Gastrocnemius medialis (tissue), 4 donors: ENCODE results near the gene ZNF227. TPM values are rescaled to one million over a fixed set of nuclear protein-coding genes. Genes with fewer than 3 reads are reported as not detected.

Experiments
- ATAC-seq, 2 donors: fragments of 150-250 bp; one replicate each; pipeline ENCODE4 v1.9.1; 2016
- DNase-seq, 2 donors: peaks; one replicate each; pipeline ENCODE4 v3.0.0-alpha.2; 2019
- H3K27ac ChIP-seq, 4 donors: fragments of 200-600 bp; sonication (generic); 1 replicate in 1 of 4; 2 replicates in 3 of 4; pipeline ENCODE4 v1.5.1; 2016 to 2018; ENCODE audit warnings: mild to moderate bottlenecking in 2 of 4, moderate library complexity in 1 of 4
- H3K27me3 ChIP-seq, 3 donors: fragments of 200-600 bp; sonication (generic) in 2 of 3; 1 replicate in 1 of 3; 2 replicates in 2 of 3; pipeline versions ENCODE4 v1.5.1 to v1.6.0; 2016 to 2019; ENCODE audit warnings: mild to moderate bottlenecking in 1 of 3, moderate library complexity in 1 of 3
- H3K36me3 ChIP-seq, 2 donors: fragments of 200-600 bp; sonication (generic) in 1 of 2; one replicate each; pipeline ENCODE4 v1.5.1; 2017 to 2018
- H3K4me1 ChIP-seq, 2 donors: fragments of 200-600 bp; sonication (generic) in 1 of 2; one replicate each; pipeline ENCODE4 v1.5.1; 2016 to 2017; ENCODE audit warnings: mild to moderate bottlenecking in 2 of 2
- H3K4me3 ChIP-seq, 4 donors: fragments of 200-600 bp; sonication (generic) in 3 of 4; 1 replicate in 1 of 4; 2 replicates in 3 of 4; pipeline ENCODE4 v1.5.1; 2016 to 2019; ENCODE audit warnings: mild to moderate bottlenecking in 2 of 4
- H3K9me3 ChIP-seq, 3 donors: fragments of 200-600 bp; sonication (generic) in 2 of 3; 1 replicate in 1 of 3; 2 replicates in 2 of 3; pipeline ENCODE4 v1.5.1; 2016 to 2019
- POLR2A ChIP-seq, 2 donors: fragments of 450-650 bp; IDR thresholded peaks; one replicate each; pipeline ENCODE4 v1.6.1; 2017; ENCODE audit warnings: antibody characterized with exemption in 2 of 2, mild to moderate bottlenecking in 2 of 2, moderate library complexity in 2 of 2
- in situ Hi-C, 4 donors: fragments of 200-750 bp; cut with MboI; loops; one replicate each; pipeline versions ENCODE4 v1.15.0 to v1.8.0; 2017; ENCODE audit warnings: low sequenced_read_pairs in 4 of 4
- intact Hi-C: fragments of 100-400 bp; cut with DNase I; formaldehyde crosslinking; loops from one replicate; pipeline ENCODE4 v1.15.1; 2023; ENCODE audit warnings: low total_unique reads
- total RNA-seq, 4 donors: library from RNA; depleted of rRNA; stranded (reverse); fragments of >200 nt; gene quantifications; one replicate each; pipeline versions ENCODE4 v1.1.0 to v1.2.3, GENCODE V29; 2016
- TF ChIP-seq, protein P1 (sequence below), 5 experiments: fragments of 450-650 bp in 3 of 5; fragments of 200-600 bp in 2 of 5; sonication (generic) in 2 of 5; IDR thresholded peaks in 4 of 5; conservative IDR thresholded peaks in 1 of 5; 1 replicate in 4 of 5; 2 replicates in 1 of 5; pipeline ENCODE4 v1.5.1; 2016 to 2019; ENCODE audit warnings: antibody characterized with exemption in 5 of 5, mild to moderate bottlenecking in 3 of 5, moderate library complexity in 3 of 5

The ZNF227 gene
- total RNA-seq, 4 donors from 2014 or later = 6.8 to 17.7 (median 8.3) TPM

DNA sequence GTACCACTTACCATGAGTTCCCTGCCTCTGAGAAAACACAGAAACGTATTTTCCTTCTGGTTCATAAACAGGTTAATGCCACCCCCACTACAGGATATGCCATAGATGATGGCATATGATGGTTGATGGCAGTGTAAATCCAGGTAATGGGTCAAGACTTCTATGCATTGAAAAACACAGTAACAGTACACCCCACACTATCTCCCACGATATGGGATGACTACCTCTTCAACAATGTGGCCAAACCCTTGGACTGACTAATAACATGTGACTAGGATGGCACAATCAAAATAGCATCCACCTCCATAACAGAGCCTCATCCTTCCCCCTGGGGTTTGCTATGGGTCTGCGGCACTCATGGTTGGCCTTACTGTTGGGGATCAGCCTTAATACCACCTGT, 70.5 kb downstream of the ZNF227 start:
- Histone ChIP-seq H3K4me1 (no peaks in the 10 kb centered on the region), H3K9me3 (peaks cover 0 to 27% (median 0%) of the 10 kb centered on the region in 3 donors), H3K36me3 (peaks cover 2 to 40% of the 10 kb centered on the region in 2 donors), H3K4me3 (no peak overlapping the region), H3K27me3 (no peaks in the 10 kb centered on the region), H3K27ac (no peak overlapping the region)
- in situ Hi-C loops = no loop called here
- TF ChIP-seq POLR2A (IDR thresholded peaks at IDR 0.05) = no peak
- TF ChIP-seq, protein P1, sequence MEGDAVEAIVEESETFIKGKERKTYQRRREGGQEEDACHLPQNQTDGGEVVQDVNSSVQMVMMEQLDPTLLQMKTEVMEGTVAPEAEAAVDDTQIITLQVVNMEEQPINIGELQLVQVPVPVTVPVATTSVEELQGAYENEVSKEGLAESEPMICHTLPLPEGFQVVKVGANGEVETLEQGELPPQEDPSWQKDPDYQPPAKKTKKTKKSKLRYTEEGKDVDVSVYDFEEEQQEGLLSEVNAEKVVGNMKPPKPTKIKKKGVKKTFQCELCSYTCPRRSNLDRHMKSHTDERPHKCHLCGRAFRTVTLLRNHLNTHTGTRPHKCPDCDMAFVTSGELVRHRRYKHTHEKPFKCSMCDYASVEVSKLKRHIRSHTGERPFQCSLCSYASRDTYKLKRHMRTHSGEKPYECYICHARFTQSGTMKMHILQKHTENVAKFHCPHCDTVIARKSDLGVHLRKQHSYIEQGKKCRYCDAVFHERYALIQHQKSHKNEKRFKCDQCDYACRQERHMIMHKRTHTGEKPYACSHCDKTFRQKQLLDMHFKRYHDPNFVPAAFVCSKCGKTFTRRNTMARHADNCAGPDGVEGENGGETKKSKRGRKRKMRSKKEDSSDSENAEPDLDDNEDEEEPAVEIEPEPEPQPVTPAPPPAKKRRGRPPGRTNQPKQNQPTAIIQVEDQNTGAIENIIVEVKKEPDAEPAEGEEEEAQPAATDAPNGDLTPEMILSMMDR (IDR thresholded peaks at IDR 0.05 in 4 of 5, conservative IDR thresholded peaks at IDR 0.05 in 1 of 5) = no peak
- DNase-seq = no peak
- no peak for ATAC-seq
- intact Hi-C loops = no loop called here

DNA sequence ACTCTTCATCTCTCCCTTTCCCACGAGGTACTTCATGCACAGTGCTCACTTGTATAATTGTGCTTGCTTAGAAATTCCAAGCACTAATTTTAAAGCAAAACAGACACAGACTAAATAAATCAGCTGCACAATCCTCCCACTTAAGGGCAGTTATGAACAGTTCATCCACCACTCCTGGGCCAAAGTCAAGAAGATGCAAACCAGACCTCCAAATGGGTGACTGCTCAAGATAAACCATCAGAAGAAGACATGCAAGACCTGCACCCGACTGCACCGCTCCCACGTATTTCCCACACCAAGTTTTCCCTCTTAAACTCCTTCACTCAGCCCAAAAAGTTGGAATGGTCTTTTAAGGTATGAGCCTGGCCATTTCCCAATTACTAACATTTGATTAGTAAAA, 72.6 kb downstream of the ZNF227 start:
- Histone ChIP-seq H3K9me3 (peaks cover 0 to 24% (median 0%) of the 10 kb centered on the region in 3 donors), H3K27me3 (no peaks in the 10 kb centered on the region), H3K4me3 (no peak overlapping the region), H3K27ac (no peak overlapping the region), H3K36me3 (peaks cover 5 to 52% of the 10 kb centered on the region in 2 donors), H3K4me1 (no peaks in the 10 kb centered on the region)
- DNase-seq = no peak
- intact Hi-C loops (no loop called here), in situ Hi-C loops (no loop called here)
- no peak for ATAC-seq
- TF ChIP-seq, protein P1 (IDR thresholded peaks at IDR 0.05 in 4 of 5, conservative IDR thresholded peaks at IDR 0.05 in 1 of 5) = no peak
- no peak for TF ChIP-seq POLR2A (IDR thresholded peaks at IDR 0.05)

Other genes with a start within 250 kb of the ZNF227 start
- 1 to 10 TPM in 3 of 4 donors, under 1 TPM in 1; 0.97 to 2.0 (median 1.6) TPM for gene ZNF155, start 228.3 kb upstream of the ZNF227 start, total RNA-seq
- 1 to 10 TPM in 2 of 4 donors, under 1 TPM in 1, not detected in 1; 0.78 to 4.5 (median 4.5) TPM for gene ZNF230, start 209.6 kb upstream of the ZNF227 start, total RNA-seq
- gene ZNF222, start 187.2 kb upstream of the ZNF227 start, total RNA-seq = 1 to 10 TPM in 3 of 4 donors, under 1 TPM in 1; 0.56 to 1.6 (median 1.1) TPM
- 1 to 10 TPM in 1 of 4 donors, under 1 TPM in 2, not detected in 1; 0.56 to 3.0 (median 0.91) TPM for gene ZNF223, start 160.5 kb upstream of the ZNF227 start, total RNA-seq
- gene ZNF284, start 140.4 kb upstream of the ZNF227 start, total RNA-seq = 1 to 10 TPM in 1 of 4 donors, under 1 TPM in 3; 0.38 to 1.3 (median 0.63) TPM
- 10 to 100 TPM in 1 of 4 donors, 1 to 10 TPM in 3; 4.9 to 14.1 (median 6.9) TPM for gene ZNF224, start 118.2 kb upstream of the ZNF227 start, total RNA-seq
- gene ZNF225, start 99.1 kb upstream of the ZNF227 start, total RNA-seq = 1 to 10 TPM in 3 of 4 donors, under 1 TPM in 1; 0.75 to 1.4 (median 1.1) TPM
- gene ZNF234, start 71.0 kb upstream of the ZNF227 start, total RNA-seq = 1 to 10 TPM; 2.2 to 3.5 (median 2.9) TPM
- gene ZNF226, start 47.4 kb upstream of the ZNF227 start, total RNA-seq = 1 to 10 TPM; 3.2 to 6.9 (median 3.8) TPM
- gene ZNF233, start 47.4 kb downstream of the ZNF227 start, total RNA-seq = 1 to 10 TPM in 3 of 4 donors, under 1 TPM in 1; 0.93 to 3.5 (median 1.5) TPM
- 1 to 10 TPM; 1.9 to 3.3 (median 2.1) TPM for gene ZNF235, start 92.5 kb downstream of the ZNF227 start, total RNA-seq
- gene ZNF112, start 144.1 kb downstream of the ZNF227 start, total RNA-seq = 1 to 10 TPM in 3 of 4 donors, under 1 TPM in 1; 0.78 to 4.0 (median 1.6) TPM
- 1 to 10 TPM in 1 of 4 donors, under 1 TPM in 3; 0.61 to 1.0 (median 0.69) TPM for gene ZNF285, start 189.1 kb downstream of the ZNF227 start, total RNA-seq
- 1 to 10 TPM in 1 of 4 donors, under 1 TPM in 3; 0.66 to 1.6 (median 0.89) TPM for gene ZNF229, start 235.9 kb downstream of the ZNF227 start, total RNA-seq